Activated T-cell treated with anti-CD3 and anti-CD28 coated beads, Interleukin-2, amount 50 U/mL, for 4 hours (primary cell): ENCODE results near the gene GTPBP10. TPM values are rescaled to one million over a fixed set of nuclear protein-coding genes. Genes with fewer than 3 reads are reported as not detected.
A peak's percentile ranks its signal among the peaks of the same experiment; 100 is the strongest.
"Not testable (repeated sequence)": the region's sequence is repeated elsewhere in the genome, so short reads cannot be mapped to it uniquely, and the experiment has no call there.

Experiments
- ATAC-seq, 2 donors: fragments of 200-7000 bp; cut with Tn5 transposase; one replicate each; pipeline ENCODE4 v1.10.0; 2021
- DNase-seq: peaks from one replicate; pipeline ENCODE4 v3.0.0-alpha.2; 2020
- H3K27me3 Mint-ChIP-seq: one replicate; pipeline ENCODE4 v1.8.0; 2021; ENCODE audit warnings: low read depth, mixed read lengths
- H3K36me3 Mint-ChIP-seq: one replicate; pipeline ENCODE4 v1.8.0; 2022; ENCODE audit warnings: mixed read lengths; ENCODE audit not compliant: insufficient read depth
- H3K4me1 Mint-ChIP-seq: one replicate; pipeline ENCODE4 v1.8.0; 2021; ENCODE audit warnings: low read depth, mixed read lengths
- H3K4me3 Mint-ChIP-seq: one replicate; pipeline ENCODE4 v1.8.0; 2021; ENCODE audit warnings: mild to moderate bottlenecking, moderate library complexity, mixed read lengths
- H3K9me3 Mint-ChIP-seq: one replicate; pipeline ENCODE4 v1.8.0; 2021; ENCODE audit warnings: mixed read lengths
- total RNA-seq, 3 donors: library from RNA; stranded (reverse); gene quantifications; one replicate each; pipeline ENCODE4 v1.2.1, GENCODE V29; 2021

Gene GTPBP10
- total RNA-seq, 3 donors from 2014 or later, result 39.9 to 43.1 (median 42.4) TPM

DNA sequence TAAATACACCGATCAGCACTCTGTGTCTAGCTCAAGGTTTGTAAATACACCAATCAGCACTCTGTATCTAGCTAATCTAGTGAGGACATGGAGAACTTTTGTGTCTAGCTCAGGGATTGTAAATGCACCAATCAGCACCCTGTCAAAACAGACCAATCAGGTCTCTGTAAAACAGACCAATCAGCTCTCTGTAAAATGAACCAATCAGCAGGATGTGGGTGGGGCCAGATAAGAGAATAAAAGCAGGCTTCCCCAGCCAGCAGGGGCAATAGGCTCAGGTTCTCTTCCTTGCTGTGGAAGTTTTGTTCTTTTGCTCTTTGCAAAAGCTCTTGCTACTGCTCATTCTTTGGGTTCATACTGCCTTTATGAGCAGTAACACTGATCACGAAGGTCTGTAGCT is 11.6 kb upstream of the GTPBP10 start:
- H3K9me3 Mint-ChIP-seq, DNase-seq, H3K36me3 Mint-ChIP-seq, H3K4me3 Mint-ChIP-seq, H3K27me3 Mint-ChIP-seq, H3K4me1 Mint-ChIP-seq, ATAC-seq: not testable (repeated sequence)

DNA sequence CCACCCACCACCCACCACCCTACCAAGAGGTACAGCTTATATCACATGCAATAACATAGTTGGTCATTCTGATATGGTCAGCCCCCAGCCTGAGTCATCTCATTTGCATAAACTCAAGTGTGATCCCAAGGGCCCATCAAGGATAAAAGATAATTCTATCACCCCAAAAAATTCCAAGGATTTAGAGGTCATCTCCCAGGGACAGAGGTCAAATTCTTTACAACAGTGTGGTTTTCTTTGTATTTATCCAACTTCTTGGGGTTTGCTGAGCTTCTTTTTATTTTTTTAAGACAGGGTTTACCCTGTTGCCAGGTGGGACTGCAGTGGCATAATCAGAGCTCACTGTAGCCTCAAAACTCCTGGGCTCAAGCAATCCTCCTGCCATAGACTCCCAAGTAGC is 9.4 kb upstream of the GTPBP10 start:
- ATAC-seq (no peak), DNase-seq (no peak)
- no peaks in the 10 kb centered on the region for H3K36me3 Mint-ChIP-seq
- no peaks in the 10 kb centered on the region for H3K27me3 Mint-ChIP-seq
- no peaks in the 10 kb centered on the region for H3K4me1 Mint-ChIP-seq
- no peak overlapping the region for H3K4me3 Mint-ChIP-seq
- H3K9me3 Mint-ChIP-seq, result no peaks in the 10 kb centered on the region

DNA sequence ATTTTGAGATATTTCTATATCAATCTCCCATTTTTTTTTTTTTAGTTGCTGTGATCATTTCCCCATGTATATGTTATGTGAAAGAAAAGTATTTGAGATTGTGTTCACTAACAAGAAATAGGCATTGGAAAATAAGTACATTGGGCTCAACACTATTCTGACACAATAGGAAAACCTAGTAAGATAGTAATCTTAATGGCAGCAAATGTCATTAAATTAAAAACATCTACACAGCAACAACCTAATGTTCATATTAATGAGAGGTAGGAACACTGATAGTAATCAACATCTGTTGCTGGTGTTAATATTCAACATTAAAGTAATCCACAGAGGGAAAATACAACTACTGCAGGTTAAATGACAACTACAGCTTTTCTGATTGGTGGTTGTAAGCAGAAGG is 1.5 kb upstream of the GTPBP10 start:
- peak overlapping the region; percentile 93 for H3K4me3 Mint-ChIP-seq
- no peaks in the 10 kb centered on the region for H3K27me3 Mint-ChIP-seq
- no peak for DNase-seq
- no peaks in the 10 kb centered on the region for H3K9me3 Mint-ChIP-seq
- H3K36me3 Mint-ChIP-seq, result peaks cover 5% of the 10 kb centered on the region
- H3K4me1 Mint-ChIP-seq, result peaks cover 38% of the 10 kb centered on the region
- no peak for ATAC-seq

DNA sequence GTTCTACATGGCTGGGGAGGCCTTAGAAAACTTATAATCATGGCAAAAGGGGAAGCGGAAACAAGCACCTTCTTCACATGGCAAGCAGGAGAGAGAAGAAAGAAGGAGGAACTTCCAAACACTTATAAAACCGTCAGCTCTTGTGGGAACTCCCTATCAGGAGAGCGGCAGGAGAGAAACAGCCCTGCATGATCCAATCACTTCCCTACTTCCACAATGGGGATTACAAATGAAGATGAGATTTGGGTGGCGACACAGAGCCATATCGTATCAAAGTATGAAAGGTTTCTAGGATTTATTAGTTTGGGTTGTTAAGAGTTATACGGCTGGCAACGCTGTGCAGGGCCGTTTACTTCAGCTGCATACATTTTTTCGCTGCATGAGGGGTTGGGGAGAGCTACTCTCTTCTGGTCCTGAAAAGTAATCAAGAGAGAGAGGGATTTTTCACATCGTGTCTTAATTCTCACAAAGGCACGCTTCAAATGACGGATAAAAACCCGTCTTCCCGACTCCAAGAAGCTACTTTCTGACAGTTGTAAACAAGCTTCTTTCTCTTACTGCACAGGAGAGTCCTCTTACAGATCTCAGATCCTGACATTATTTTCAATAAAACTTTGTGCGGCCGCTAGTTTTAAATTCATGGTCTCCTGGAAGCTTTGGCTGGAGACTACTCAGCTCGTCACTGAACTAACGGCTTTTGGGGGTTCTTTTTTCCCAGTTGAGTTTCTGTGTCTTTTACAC is 751 bp upstream of the GTPBP10 start:
- ATAC-seq, result peak; percentile 15 to 16
- peaks cover 41% of the 10 kb centered on the region for H3K4me1 Mint-ChIP-seq
- DNase-seq, result no peak

DNA sequence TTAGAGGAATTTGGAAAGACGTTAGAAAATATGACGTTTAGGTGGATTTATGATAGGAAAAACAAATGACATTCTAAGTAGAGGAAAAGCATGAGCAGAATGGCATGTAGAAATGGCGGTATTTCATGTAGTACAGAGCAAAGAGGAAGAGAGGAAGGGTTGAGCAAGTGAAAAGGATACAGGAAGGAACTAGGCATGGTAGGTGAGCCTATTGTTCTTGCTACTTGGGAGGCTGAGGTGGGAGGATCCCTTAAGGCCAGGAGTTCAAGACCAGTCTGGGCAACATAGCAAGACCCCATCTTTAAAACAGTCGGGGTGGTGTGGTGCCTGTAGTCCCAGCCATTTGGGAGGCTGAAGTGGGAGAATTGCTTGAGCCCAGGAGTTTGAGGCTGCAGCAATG is 1.2 kb downstream of the GTPBP10 start:
- peaks cover 50% of the 10 kb centered on the region for H3K4me1 Mint-ChIP-seq
- no peaks in the 10 kb centered on the region for H3K27me3 Mint-ChIP-seq
- peak overlapping the region; percentile 93 for H3K4me3 Mint-ChIP-seq
- H3K9me3 Mint-ChIP-seq, result no peaks in the 10 kb centered on the region
- peaks cover 14% of the 10 kb centered on the region for H3K36me3 Mint-ChIP-seq
- no peak for DNase-seq
- ATAC-seq, result no peak

More for the DNA sequence above, 751 bp upstream of the GTPBP10 start:
- Mint-ChIP-seq H3K9me3 (no peaks in the 10 kb centered on the region), H3K36me3 (peaks cover 10% of the 10 kb centered on the region), H3K27me3 (no peaks in the 10 kb centered on the region), H3K4me3 (peak overlapping the region; percentile 93)

DNA sequence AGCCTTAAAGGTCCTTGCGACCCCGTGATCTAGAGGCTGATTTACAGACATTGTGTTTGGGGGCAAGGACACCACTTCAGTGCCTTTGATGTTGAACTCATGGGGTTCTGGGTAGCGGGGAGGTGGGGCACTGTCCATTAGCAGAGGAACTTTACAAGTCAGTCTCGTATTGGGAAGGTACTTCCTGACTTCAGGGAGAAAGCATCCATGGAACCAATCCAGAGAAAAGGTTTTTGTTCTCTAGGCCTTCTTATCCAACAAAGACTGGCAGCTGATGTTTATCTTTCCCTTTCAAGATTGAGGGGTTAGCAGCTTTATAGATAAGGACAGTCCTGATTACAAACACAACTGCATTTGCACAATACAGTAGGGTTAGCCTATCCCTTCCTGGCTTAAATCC is 2.8 kb downstream of the GTPBP10 start:
- H3K36me3 Mint-ChIP-seq, result peaks cover 21% of the 10 kb centered on the region

DNA sequence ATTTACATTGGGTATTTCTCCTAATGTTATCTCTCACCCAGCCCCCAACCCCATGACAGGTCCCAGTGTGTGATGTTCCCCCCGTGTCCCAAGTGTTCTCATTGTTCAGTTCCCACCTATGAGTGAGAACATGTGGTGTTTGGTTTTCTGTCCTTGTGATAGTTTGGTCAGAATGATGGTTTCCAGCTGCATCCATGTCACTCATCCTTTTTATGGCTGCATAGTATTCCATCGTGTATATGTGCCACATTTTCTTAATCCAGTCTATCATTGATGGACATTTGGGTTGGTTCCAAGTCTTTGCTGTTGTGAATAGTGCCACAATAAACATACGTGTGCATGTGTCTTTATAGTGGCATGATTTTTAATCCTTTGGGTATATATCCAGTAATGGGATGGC is 3.5 kb downstream of the GTPBP10 start:
- DNase-seq, H3K27me3 Mint-ChIP-seq, ATAC-seq, H3K4me3 Mint-ChIP-seq, H3K9me3 Mint-ChIP-seq: not testable (repeated sequence)
- H3K36me3 Mint-ChIP-seq, result peaks cover 21% of the 10 kb centered on the region
- peaks cover 51% of the 10 kb centered on the region for H3K4me1 Mint-ChIP-seq

More for the DNA sequence above, 2.8 kb downstream of the GTPBP10 start:
- Mint-ChIP-seq H3K4me1 (peaks cover 52% of the 10 kb centered on the region), H3K4me3 (no peak overlapping the region), H3K9me3 (no peaks in the 10 kb centered on the region), H3K27me3 (no peaks in the 10 kb centered on the region)
- no peak for ATAC-seq
- no peak for DNase-seq

DNA sequence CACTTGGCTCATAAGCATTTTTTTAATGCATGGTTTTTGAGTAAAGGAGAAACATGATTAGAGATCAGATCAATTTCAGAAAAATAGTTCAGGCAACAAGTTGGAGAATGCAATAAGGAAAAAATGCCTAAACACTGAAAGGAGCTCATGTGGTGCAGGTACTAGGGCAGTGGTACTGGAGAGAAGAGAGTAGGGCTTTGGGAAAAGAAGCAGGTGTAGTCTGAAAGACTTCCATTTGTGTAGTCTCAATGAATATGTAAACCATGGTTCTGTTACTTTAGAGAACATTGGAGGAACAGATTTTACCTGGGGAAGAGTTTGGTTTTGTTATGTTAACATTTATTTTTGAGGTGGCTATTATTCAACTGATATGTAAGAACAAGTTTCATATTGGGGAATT is 5.5 kb downstream of the GTPBP10 start:
- Mint-ChIP-seq H3K36me3 (peaks cover 32% of the 10 kb centered on the region), H3K9me3 (peaks cover 3% of the 10 kb centered on the region), H3K4me1 (peaks cover 35% of the 10 kb centered on the region), H3K27me3 (no peaks in the 10 kb centered on the region), H3K4me3 (no peak overlapping the region)
- no peak for DNase-seq
- ATAC-seq, result no peak

DNA sequence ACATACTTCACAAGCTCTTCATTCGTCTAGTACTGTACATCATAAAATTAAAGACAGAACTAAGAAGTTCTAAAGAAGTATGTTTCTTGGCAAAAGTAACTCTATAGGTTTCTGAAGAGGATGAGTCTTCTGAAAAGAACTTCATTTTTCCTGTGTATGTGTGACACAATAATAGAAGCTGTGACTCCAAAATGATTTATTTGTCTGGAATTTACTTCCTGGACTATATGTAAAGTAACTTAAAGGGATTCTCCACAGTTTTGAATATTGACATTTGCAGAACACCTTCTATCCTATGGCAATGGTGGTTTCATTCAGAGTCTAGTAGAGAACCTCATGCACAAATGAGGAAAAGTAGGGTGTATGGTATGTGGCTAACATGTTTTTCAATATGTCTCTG is 36.9 kb downstream of the GTPBP10 start:
- no peaks in the 10 kb centered on the region for H3K4me1 Mint-ChIP-seq
- peaks cover 48% of the 10 kb centered on the region for H3K36me3 Mint-ChIP-seq
- H3K27me3 Mint-ChIP-seq, result no peaks in the 10 kb centered on the region
- ATAC-seq, result no peak
- no peak overlapping the region for H3K4me3 Mint-ChIP-seq
- H3K9me3 Mint-ChIP-seq, result no peaks in the 10 kb centered on the region
- no peak for DNase-seq

DNA sequence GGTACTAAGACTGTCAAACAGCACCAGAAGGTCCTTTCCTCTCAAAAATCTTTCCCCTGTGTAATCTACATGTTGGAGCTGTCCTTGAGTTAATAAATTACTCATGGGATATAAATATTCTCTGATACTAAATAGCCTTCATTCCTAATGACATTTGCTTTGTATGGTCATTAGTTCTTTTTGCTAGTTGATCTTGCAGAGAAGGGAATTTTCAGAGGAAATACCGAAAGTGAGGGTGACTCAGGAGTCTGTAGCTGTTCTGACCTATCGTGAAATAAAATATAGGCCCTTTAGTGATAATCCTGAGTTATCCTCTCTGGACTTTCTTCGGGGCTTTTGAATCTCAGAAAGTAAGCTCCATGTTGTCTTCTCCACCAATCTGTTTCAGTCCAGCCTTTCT is 37.3 kb downstream of the GTPBP10 start:
- DNase-seq, result no peak
- ATAC-seq, result no peak
- no peaks in the 10 kb centered on the region for H3K9me3 Mint-ChIP-seq

DNA sequence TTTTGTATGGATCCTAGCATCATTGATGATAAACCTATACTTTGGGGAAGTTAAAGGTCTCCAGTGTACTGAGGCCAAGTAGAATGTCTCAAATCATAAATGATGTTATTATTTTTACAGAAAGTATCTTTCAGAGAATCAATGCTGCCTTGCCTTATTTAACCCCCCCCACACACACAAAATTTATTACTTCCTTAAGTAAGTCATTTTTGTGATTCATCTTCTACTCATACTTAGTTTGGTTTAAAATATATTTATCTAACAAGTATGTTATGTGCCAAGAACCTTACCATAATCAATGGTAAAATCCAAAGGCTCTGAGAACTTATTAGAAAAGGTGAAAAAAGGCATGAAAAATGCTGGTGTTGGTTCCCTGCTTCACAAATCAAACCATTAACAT is 37.9 kb downstream of the GTPBP10 start:
- H3K27me3 Mint-ChIP-seq, result no peaks in the 10 kb centered on the region
- DNase-seq (no peak), ATAC-seq (no peak)
- no peak overlapping the region for H3K4me3 Mint-ChIP-seq
- H3K9me3 Mint-ChIP-seq, result no peaks in the 10 kb centered on the region
- H3K4me1 Mint-ChIP-seq, result no peaks in the 10 kb centered on the region
- peaks cover 41% of the 10 kb centered on the region for H3K36me3 Mint-ChIP-seq

More for the DNA sequence above, 37.3 kb downstream of the GTPBP10 start:
- Mint-ChIP-seq H3K36me3 (peaks cover 46% of the 10 kb centered on the region), H3K4me1 (no peaks in the 10 kb centered on the region), H3K27me3 (no peaks in the 10 kb centered on the region), H3K4me3 (no peak overlapping the region)

DNA sequence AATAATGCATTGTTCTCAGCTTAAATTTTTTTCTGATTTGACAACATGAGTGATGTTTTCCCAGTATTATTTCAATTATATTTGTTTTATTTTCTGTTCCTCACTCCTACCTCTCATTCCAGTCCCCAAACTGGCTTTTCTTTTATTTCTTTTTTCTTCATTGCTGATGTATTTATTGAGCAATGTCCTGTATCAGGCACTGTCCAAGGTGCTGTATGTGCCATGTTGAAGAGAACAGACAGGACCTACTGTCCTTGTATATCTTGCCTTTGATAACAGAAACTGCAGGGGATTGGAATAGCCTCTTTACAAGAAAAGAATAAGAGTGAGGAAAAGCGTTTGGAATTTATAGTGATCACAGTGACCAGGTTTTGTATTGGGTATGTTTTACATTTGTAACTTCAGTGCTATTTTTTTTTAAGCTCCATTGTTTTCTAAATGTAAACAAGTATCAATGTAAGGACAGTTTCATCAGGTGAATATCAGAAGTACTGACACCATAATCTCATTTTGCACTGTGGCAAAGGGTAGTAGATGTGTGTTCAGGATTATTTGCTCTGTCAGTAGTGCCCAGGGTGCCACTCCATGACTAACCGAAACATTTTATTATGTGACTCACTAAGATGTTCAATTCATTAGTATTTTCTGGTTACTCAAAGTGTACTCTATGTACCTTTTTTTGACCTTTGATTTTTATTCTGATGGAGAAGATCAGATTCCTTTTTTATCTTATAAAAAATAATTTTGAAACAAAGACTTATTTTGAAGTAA is 41.1 kb downstream of the GTPBP10 start:
- DNase-seq (no peak), ATAC-seq (no peak)
- no peaks in the 10 kb centered on the region for H3K27me3 Mint-ChIP-seq
- H3K4me1 Mint-ChIP-seq, result no peaks in the 10 kb centered on the region
- H3K9me3 Mint-ChIP-seq, result peaks cover 5% of the 10 kb centered on the region
- no peak overlapping the region for H3K4me3 Mint-ChIP-seq
- H3K36me3 Mint-ChIP-seq, result peaks cover 29% of the 10 kb centered on the region

DNA sequence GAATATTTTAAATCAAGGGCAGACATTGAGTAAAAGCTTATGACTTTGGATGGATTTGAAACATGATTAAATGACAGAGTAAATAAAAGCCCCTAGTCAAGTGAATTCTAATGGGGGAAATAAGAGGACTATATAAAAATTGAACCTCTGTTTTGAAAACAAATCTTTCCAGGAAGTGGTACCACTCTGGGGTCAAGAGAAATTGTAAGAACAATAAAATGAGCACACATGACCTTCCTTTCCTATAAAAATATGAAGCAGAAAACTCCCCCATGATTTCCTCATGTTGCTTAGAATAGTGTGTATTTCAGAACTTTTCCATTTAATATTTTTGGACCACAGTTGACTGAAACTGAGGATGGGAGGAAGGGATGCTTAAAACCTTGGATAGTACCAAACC is 44.4 kb downstream of the GTPBP10 start:
- Mint-ChIP-seq H3K9me3 (peaks cover 18% of the 10 kb centered on the region), H3K27me3 (no peaks in the 10 kb centered on the region), H3K4me3 (no peak overlapping the region), H3K4me1 (no peaks in the 10 kb centered on the region), H3K36me3 (peaks cover 11% of the 10 kb centered on the region)
- DNase-seq, result no peak
- ATAC-seq, result no peak

DNA sequence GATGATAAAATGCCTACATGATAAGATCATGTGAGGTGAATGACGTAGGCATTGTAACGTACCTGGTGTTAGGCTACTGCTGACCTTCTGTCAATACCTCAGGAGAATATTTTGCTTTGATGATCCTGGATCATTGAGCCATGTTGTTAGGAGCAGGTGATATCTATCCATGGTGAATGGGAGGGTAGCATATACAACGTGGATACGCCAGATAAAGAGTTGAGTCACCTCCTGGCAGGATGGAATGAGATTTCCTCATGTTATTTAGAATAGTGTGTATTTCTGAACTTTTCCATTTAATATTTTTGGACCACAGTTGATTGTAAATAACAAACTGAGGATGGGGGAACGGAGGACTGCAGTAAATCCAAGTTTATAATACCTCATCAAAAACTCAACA is 45.0 kb downstream of the GTPBP10 start:
- no peaks in the 10 kb centered on the region for H3K4me1 Mint-ChIP-seq
- H3K27me3 Mint-ChIP-seq, result no peaks in the 10 kb centered on the region
- peaks cover 23% of the 10 kb centered on the region for H3K9me3 Mint-ChIP-seq
- no peak overlapping the region for H3K4me3 Mint-ChIP-seq
- ATAC-seq, result no peak
- peaks cover 8% of the 10 kb centered on the region for H3K36me3 Mint-ChIP-seq
- no peak for DNase-seq

DNA sequence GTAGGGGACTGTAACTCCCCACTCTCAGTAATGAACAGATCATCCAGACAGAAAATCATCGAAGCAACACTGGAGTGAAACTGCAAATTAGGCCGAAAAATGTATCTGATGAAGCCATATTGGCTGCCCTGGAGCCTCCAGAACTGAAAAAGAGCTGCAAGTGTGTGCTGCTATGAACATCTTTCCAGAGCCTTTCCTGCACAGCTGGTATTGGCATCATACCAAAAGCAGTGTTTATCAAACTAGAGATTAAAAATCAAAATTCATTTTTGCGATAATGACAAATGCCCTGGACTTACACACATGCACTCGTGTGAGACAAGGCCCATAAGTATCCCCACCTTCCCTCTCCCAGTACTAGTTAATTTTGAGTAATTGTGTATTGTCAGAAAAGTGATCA is 49.9 kb downstream of the GTPBP10 start:
- H3K36me3 Mint-ChIP-seq, result peaks cover under 1% of the 10 kb centered on the region
- H3K4me3 Mint-ChIP-seq, result no peak overlapping the region
- DNase-seq (no peak), ATAC-seq (no peak)
- H3K9me3 Mint-ChIP-seq, result peaks cover 48% of the 10 kb centered on the region
- H3K27me3 Mint-ChIP-seq, result no peaks in the 10 kb centered on the region
- no peaks in the 10 kb centered on the region for H3K4me1 Mint-ChIP-seq
